Measurements from ENCODE around the gene MIEN1. TPM values are rescaled to one million over a fixed set of nuclear protein-coding genes. Genes with fewer than 3 reads are reported as not detected.
A peak's percentile ranks its signal among the peaks of the same experiment; 100 is the strongest.
"Not testable (repeated sequence)": the region's sequence is repeated elsewhere in the genome, so short reads cannot be mapped to it uniquely, and the experiment has no call there.

The MIEN1 gene
- total RNA-seq, 2 donors from 2014 or later = 24.6 to 45.2 TPM

DNA sequence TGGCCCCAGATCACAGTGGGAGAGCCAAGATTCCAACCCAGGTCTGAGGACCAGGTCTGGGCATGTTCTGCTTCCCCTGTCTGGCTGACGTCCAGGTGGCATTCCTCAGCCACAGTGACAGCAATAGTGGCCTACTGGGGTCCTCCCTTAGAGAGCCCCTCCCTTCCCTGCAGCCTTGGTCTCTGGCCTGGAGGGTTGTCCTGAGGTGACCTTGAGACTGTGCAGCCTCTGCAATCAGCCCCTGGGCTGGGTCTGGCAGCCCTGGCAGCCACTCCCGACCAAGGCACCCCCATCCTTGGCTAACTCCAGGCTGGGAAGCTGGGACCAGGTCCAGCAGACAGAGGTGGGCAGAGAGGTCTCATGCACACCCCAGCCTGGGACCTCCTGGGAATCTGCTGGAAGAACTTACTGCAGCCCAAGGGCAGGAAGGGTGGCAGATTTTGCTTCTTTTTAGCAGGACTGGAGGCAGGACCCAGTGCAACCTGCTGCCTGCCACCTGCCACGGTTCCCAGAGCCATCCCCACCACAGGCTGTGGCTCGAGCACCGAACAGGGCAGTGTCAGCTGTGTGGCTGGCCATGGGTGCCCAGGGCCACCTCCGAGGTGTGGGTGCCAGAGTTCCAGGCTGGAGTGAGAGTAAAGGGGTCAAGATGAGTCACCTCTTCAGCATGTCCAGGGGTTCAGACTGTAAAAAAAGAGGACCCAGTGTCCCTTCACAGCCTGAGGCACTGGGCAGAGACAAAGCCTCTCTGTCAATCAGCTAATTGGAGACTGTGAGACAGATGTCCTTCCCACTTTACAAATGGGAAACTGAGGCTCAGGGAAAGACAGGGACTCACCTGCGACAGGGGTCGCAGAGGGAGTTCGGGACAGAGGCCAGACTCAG, 20.0 kb upstream of the MIEN1 start:
- H3K36me3 Mint-ChIP-seq (ENCODE audit: low read depth) = no peaks in the 10 kb centered on the region
- H3K4me1 Mint-ChIP-seq = peaks cover 6% of the 10 kb centered on the region
- H3K27ac Mint-ChIP-seq = no peak overlapping the region
- no peaks in the 10 kb centered on the region for H3K27me3 Mint-ChIP-seq
- H3K9me3 Mint-ChIP-seq = no peaks in the 10 kb centered on the region
- ATAC-seq (replicated peaks) = no peak
- H3K4me3 Mint-ChIP-seq = no peak overlapping the region

DNA sequence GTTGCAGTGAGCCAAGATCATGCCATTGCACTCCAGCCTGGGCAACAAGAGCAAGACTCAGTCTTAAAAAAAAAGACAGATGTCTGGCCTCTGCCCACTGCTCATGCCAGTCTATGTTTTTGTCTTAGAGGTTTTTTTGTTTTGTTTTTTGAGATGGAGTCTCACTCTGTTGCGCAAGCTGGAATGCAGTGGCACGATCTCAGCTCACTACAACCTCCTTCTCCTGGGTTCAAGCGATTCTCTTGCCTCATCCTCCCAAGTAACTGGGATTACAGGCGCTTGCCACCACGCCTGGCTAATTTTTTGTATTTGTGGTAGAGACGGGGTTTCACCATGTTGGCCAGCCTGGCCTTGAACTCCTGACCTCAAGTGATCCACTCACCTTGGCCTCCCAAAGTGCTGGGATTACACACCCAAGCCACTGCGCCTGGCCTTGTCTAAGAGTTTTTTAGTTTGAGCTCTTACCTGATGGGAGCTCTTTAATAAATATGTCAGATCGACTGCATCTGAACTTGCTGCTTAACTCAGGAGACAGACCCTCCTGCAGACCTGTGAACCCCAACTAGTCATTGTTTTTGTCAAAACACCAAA, 18.2 kb upstream of the MIEN1 start:
- H3K27me3 Mint-ChIP-seq; H3K27ac Mint-ChIP-seq; H3K4me3 Mint-ChIP-seq; H3K4me1 Mint-ChIP-seq; ATAC-seq (replicated peaks); H3K9me3 Mint-ChIP-seq; H3K36me3 Mint-ChIP-seq (ENCODE audit: low read depth): not testable (repeated sequence)

DNA sequence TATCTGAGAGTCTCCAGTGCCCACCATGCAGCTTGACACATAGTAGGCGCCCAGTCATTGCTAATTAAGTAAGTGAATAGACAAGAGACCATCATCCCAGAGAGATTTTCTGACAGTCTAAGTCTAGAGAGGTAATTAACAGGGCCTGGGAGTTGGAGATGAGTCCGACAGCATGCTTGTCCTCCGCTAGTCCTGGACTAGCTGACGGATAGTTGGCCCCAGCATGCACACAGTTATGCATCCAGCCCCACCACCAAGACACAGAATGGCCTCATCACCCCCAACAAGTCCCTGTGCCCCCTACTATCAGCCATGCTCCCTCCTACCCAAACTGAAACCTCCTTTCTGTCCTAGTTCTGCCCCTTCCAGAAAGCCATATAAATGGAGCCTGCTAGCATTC, 17.4 kb upstream of the MIEN1 start:
- ATAC-seq (replicated peaks) = no peak
- H3K4me3 Mint-ChIP-seq = no peak overlapping the region
- no peaks in the 10 kb centered on the region for H3K27me3 Mint-ChIP-seq
- no peaks in the 10 kb centered on the region for H3K4me1 Mint-ChIP-seq
- H3K9me3 Mint-ChIP-seq = no peaks in the 10 kb centered on the region
- H3K36me3 Mint-ChIP-seq (ENCODE audit: low read depth) = no peaks in the 10 kb centered on the region
- H3K27ac Mint-ChIP-seq = no peak overlapping the region

DNA sequence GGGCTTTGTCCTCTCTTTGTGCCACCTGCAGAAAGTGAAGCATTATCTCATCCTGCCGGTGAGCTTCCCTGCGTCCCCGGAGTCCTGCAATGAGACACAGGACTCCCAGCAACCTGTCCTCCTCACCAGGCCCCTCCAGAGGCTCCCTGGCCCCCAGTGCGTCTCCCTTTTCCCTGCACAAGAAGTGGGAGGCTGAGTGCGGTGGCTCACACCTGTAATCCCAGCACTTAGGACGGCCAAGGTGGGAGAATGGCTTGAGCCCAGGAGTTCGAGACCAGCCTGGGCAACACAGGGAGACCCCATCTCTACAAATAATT, 15.8 kb upstream of the MIEN1 start:
- ATAC-seq (replicated peaks) = no peak
- H3K27ac Mint-ChIP-seq = no peak overlapping the region
- H3K4me1 Mint-ChIP-seq = no peaks in the 10 kb centered on the region
- H3K4me3 Mint-ChIP-seq = no peak overlapping the region
- no peaks in the 10 kb centered on the region for H3K36me3 Mint-ChIP-seq (ENCODE audit: low read depth)
- H3K27me3 Mint-ChIP-seq = no peaks in the 10 kb centered on the region
- H3K9me3 Mint-ChIP-seq = no peaks in the 10 kb centered on the region

DNA sequence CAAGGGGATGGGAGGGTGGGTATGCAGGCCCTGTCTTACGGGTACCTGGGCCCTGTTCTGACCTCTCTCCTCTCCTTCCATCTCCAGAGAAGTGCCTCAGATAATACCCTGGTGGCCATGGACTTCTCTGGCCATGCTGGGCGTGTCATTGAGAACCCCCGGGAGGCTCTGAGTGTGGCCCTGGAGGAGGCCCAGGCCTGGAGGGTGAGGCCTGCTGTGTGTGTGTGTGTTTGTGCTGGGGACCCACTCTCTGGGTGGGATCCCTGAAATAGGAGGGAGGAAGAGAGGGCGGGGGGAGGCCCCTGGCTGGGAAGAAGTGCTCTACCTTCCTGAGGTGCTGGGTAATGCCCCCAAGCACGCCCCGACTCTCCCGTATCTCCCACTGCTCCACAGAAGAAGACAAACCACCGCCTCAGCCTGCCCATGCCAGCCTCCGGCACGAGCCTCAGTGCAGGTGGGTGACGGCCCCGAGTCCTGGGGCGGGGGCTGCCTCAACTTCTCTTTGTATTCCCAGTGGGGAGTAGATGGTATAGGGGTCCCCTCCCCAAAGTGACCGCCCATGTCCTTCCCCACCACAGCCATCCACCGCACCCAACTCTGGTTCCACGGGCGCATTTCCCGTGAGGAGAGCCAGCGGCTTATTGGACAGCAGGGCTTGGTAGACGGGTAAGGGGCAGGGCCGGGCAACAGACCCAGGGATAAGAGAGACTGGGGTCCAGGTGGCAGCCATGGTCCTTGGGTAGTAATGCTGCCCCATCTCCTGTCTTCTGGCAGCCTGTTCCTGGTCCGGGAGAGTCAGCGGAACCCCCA, 15.2 kb upstream of the MIEN1 start:
- H3K27ac Mint-ChIP-seq = no peak overlapping the region
- no peaks in the 10 kb centered on the region for H3K9me3 Mint-ChIP-seq
- ATAC-seq (replicated peaks) = no peak
- no peak overlapping the region for H3K4me3 Mint-ChIP-seq
- no peaks in the 10 kb centered on the region for H3K4me1 Mint-ChIP-seq
- H3K36me3 Mint-ChIP-seq (ENCODE audit: low read depth) = no peaks in the 10 kb centered on the region
- H3K27me3 Mint-ChIP-seq = no peaks in the 10 kb centered on the region

DNA sequence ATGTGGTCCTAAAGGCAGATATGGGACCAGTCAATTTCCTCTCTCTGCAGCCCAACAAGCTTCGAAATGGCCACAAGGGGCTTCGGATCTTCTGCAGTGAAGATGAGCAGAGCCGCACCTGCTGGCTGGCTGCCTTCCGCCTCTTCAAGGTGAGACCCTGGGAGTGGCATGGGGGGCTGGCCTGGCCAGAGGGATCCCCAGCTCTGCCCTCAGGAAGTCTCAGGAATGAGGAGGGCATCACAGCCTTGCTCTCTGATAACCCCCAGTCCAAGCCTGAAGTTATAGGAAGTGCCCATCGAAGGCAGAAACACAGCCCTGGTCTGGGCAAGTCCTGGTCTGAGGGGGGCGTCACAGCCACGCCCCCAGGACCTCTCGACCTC, 14.5 kb upstream of the MIEN1 start:
- Mint-ChIP-seq H3K4me3 (no peak overlapping the region), H3K9me3 (no peaks in the 10 kb centered on the region), H3K27ac (no peak overlapping the region), H3K27me3 (no peaks in the 10 kb centered on the region), H3K4me1 (no peaks in the 10 kb centered on the region), H3K36me3 (ENCODE audit: low read depth) (no peaks in the 10 kb centered on the region)
- ATAC-seq (replicated peaks) = no peak

DNA sequence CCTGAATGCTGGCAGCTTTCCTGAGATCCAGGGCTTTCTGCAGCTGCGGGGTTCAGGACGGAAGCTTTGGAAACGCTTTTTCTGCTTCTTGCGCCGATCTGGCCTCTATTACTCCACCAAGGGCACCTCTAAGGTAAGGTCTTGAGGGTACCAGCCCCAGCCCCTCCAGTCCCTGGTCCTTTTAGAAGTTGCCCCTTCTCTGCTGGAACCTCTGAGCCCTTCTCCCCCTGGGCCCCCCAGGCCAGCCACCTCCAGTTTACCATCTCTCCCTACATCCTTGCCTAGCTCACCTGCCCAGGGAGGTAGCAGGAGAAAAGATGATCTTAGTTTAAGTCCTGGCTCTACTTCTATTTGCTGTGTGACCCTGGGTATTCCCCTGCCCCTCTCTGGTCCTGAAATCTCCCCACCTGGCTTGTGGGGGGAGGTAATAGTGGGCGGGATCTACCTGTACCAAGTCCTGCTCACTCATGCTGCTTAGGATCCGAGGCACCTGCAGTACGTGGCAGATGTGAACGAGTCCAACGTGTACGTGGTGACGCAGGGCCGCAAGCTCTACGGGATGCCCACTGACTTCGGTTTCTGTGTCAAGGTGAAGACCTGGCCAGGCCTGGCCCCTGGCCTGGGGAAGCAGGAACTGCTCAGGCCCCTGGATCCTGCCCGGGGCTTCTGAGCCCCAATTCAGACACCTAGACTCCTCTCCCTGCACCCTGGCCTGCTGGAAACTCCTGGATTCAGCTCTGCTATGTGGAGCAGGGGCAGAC, 13.9 kb upstream of the MIEN1 start:
- Mint-ChIP-seq H3K27me3 (no peaks in the 10 kb centered on the region), H3K9me3 (no peaks in the 10 kb centered on the region), H3K4me1 (no peaks in the 10 kb centered on the region), H3K36me3 (ENCODE audit: low read depth) (no peaks in the 10 kb centered on the region), H3K27ac (no peak overlapping the region), H3K4me3 (no peak overlapping the region)
- ATAC-seq (replicated peaks) = no peak

DNA sequence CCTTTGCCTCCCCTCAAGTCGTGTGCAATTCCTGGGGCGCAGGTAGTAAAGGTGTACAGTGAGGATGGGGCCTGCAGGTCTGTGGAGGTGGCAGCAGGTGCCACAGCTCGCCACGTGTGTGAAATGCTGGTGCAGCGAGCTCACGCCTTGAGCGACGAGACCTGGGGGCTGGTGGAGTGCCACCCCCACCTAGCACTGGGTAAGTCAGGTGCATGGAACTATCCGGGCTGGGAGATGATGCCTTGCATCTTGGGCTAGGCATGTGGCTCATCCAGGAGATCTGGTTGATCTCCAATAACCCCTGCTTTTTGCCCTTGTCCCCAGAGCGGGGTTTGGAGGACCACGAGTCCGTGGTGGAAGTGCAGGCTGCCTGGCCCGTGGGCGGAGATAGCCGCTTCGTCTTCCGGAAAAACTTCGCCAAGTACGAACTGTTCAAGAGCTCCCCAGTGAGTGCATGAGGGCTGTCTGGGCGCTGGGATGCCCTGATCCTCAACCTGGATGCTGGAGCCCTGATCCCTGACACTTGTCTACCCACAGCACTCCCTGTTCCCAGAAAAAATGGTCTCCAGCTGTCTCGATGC, 12.6 kb upstream of the MIEN1 start:
- Mint-ChIP-seq H3K4me3 (no peak overlapping the region), H3K9me3 (no peaks in the 10 kb centered on the region), H3K27me3 (peaks cover 6% of the 10 kb centered on the region), H3K36me3 (ENCODE audit: low read depth) (no peaks in the 10 kb centered on the region), H3K4me1 (peaks cover 5% of the 10 kb centered on the region), H3K27ac (no peak overlapping the region)
- no peak for ATAC-seq (replicated peaks)

DNA sequence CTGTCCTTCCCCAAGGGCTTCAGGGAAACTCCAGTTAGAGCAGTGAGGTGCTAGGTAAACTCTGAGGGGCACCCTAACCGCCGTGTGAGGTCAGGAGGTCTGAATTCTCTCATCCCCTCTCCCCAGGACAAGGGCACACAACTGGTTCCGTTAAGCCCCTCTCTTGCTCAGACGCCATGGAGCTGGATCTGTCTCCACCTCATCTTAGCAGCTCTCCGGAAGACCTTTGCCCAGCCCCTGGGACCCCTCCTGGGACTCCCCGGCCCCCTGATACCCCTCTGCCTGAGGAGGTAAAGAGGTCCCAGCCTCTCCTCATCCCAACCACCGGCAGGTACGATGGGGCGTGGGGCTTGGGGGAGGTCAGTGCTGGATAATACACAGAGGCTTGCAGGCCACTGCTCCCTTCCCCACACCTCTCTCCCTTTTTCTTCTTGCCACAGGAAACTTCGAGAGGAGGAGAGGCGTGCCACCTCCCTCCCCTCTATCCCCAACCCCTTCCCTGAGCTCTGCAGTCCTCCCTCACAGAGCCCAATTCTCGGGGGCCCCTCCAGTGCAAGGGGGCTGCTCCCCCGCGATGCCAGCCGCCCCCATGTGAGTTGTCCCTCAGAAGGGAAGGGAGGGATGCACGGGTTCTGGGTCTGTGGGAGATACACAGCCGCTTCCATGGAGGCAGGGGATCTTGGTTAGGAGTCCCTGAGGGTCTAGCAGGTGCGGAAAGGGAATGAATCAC, 12.0 kb upstream of the MIEN1 start:
- no peak overlapping the region for H3K4me3 Mint-ChIP-seq
- ATAC-seq (replicated peaks) = no peak
- no peak overlapping the region for H3K27ac Mint-ChIP-seq
- H3K36me3 Mint-ChIP-seq (ENCODE audit: low read depth) = no peaks in the 10 kb centered on the region
- peaks cover 6% of the 10 kb centered on the region for H3K27me3 Mint-ChIP-seq
- no peaks in the 10 kb centered on the region for H3K9me3 Mint-ChIP-seq
- peaks cover 5% of the 10 kb centered on the region for H3K4me1 Mint-ChIP-seq

DNA sequence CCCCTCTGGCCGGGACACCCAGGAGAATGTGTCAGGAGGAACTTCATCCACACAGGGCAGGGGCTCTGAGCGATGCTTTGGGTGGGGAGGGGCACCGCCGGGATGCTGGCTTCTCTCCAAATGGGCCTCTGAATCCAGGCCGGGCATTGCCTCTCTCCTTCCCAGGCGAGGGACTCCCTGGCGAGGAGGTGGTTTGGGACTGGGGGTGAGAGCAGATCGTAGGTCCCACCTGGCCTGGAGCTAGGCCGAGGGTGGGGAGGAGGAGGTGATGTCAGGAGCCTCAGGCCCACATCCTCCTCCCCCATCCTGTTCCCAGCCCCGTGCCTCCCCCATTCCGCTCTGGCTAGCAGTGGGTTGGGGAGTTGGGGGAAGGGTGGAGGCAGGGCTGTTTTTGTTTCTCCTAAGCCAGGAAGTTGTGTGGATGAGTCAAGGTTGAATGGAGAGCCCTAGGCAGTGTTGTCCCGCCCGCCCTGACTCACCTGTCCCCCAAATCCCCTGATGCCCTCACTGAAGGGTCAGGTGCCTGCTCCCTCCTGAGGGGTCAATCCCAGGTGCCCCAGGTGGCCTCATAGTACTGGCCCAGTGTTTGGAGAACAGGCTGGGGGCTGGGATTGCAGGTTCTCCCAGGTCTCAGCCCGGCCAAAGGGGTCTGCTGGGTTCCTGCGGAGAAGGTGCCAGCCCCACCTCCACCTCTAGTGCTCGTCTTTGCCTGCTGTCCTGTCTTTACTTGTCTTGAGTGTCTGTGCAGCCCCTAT, 10.2 kb upstream of the MIEN1 start:
- peak; percentile 11 for ATAC-seq (replicated peaks)
- H3K27ac Mint-ChIP-seq = peak overlapping the region; percentile 28

DNA sequence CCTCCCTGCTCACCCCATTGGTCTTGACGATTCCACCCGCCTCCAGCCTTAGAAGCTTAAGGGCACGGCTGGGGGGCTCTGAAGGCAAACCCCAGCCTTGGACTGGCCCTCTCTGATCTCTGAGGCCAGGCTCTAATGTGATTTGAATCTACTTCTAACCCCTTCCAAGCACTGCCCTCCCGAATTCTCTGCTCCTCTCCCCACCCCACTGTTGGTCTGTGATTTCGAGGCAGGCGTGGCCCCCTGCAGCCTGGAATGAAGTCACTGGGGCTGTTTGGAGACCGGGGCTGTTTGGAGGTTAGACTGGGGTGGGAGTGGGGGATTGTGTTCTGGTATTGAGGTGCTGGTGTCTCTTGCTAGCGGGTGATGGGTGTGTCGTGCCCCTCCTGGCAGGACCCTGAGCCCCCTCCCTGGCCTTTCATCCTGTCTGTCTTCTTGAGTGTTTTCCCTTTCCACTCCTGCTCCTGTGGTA, 9.6 kb upstream of the MIEN1 start:
- H3K4me1 Mint-ChIP-seq = peaks cover 5% of the 10 kb centered on the region
- H3K9me3 Mint-ChIP-seq = no peaks in the 10 kb centered on the region
- peaks cover 11% of the 10 kb centered on the region for H3K27me3 Mint-ChIP-seq
- no peak overlapping the region for H3K27ac Mint-ChIP-seq
- H3K4me3 Mint-ChIP-seq = no peak overlapping the region
- ATAC-seq (replicated peaks) = no peak
- no peaks in the 10 kb centered on the region for H3K36me3 Mint-ChIP-seq (ENCODE audit: low read depth)

More for the DNA sequence above, 10.2 kb upstream of the MIEN1 start:
- H3K4me1 Mint-ChIP-seq = peaks cover 5% of the 10 kb centered on the region
- peaks cover 11% of the 10 kb centered on the region for H3K27me3 Mint-ChIP-seq
- no peaks in the 10 kb centered on the region for H3K36me3 Mint-ChIP-seq (ENCODE audit: low read depth)
- H3K9me3 Mint-ChIP-seq = no peaks in the 10 kb centered on the region
- H3K4me3 Mint-ChIP-seq = no peak overlapping the region

DNA sequence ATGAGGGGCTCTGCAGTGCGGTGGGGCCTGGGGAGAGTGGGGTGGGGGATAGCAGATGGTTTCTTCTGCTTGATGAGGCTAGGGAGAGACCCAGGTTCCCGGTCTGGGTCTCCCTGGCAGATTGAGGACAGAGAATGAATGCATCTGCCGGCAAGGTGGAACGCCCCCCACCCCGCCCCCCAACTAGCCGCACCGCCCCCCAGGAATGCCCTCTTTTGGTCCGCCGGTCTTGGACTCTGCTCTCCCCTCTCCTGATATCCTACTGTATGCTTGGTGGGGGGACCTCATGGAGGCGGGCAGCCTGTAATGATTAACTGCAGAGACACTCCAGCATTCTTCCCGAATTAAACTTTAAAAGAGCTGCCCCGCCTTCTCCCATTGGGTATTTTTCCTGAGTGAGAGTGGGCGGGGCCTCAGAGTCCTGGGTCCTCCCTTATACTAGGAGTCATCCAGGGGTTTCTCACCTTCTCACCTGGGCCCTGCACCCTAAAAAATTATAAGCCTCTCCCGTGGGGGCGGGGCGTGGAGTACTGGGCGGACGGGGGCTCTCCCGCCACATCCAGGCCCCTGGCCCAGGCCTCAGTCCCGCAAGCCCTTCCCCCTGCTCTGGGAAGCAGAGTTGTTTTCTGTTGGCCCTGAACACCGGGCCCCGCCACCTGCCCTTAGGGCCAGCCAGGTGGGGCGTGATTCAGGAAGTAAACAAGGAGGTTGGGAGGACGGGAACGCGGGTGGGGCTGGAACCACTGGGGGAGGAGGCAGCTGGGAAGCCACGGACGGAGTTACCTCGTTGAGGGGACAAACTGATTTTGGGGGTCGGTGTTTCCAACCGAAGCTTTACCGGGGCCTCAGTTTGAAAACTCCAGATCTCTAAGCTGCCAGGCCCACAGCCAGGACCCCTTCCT, 8.9 kb upstream of the MIEN1 start:
- Mint-ChIP-seq H3K27ac (no peak overlapping the region), H3K36me3 (ENCODE audit: low read depth) (no peaks in the 10 kb centered on the region), H3K4me3 (peak overlapping the region; percentile 52), H3K27me3 (peaks cover 11% of the 10 kb centered on the region), H3K9me3 (no peaks in the 10 kb centered on the region), H3K4me1 (peaks cover 5% of the 10 kb centered on the region)
- no peak for ATAC-seq (replicated peaks)
